OCI-LY7 (cell line): Measurements from ENCODE around the gene OBSL1.

Source experiments
- EZH2phosphoT487 ChIP-seq: fragments of 200-600 bp; sonication (generic); IDR thresholded peaks from 2 replicates; pipeline ENCODE4 v1.6.1; 2018; ENCODE audit warnings: low read depth, borderline replicate concordance, mild to moderate bottlenecking, mixed run types, antibody characterized with exemption, low read length, moderate library complexity, mixed read lengths
- TF ChIP-seq, protein P1 (sequence below): fragments of 200-600 bp; sonication (generic); conservative IDR thresholded peaks from 2 replicates; pipeline ENCODE4 v1.5.1; 2014; ENCODE audit warnings: mild to moderate bottlenecking, antibody characterized with exemption, low read length, moderate library complexity, mixed read lengths

DNA sequence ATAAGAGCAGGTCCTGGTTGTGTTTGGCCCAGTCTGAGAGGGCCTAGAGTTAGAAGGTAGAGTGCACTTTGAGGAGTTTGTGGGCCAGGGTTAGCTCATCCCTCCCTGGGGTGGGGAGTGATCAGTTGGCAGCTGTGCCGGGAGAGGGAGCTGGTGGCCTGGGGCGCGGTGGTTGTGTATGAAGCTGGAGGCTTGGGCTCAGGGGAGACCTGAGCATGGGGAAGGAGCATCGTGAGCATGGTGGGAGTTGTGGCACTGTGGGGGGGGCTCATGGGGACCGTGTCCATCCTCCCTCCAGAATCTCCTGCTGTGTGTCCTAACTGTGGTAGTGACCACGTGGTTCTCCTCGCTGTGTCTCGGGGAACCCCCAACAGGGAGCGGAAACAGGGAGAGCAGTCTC, 40.0 kb upstream of the OBSL1 start:
- no peak for TF ChIP-seq EZH2phosphoT487
- TF ChIP-seq, protein P1, sequence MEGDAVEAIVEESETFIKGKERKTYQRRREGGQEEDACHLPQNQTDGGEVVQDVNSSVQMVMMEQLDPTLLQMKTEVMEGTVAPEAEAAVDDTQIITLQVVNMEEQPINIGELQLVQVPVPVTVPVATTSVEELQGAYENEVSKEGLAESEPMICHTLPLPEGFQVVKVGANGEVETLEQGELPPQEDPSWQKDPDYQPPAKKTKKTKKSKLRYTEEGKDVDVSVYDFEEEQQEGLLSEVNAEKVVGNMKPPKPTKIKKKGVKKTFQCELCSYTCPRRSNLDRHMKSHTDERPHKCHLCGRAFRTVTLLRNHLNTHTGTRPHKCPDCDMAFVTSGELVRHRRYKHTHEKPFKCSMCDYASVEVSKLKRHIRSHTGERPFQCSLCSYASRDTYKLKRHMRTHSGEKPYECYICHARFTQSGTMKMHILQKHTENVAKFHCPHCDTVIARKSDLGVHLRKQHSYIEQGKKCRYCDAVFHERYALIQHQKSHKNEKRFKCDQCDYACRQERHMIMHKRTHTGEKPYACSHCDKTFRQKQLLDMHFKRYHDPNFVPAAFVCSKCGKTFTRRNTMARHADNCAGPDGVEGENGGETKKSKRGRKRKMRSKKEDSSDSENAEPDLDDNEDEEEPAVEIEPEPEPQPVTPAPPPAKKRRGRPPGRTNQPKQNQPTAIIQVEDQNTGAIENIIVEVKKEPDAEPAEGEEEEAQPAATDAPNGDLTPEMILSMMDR, result no peak
